Smooth muscle cell of trachea (primary cell): ENCODE measurements around the gene GPR160. TPM values are rescaled to one million over a fixed set of nuclear protein-coding genes. Genes with fewer than 3 reads are reported as not detected.

ENCODE experiments used
- total RNA-seq: library from RNA; depleted of rRNA; stranded (reverse); fragments of >200 nt; gene quantifications from 2 replicates; pipeline ENCODE4 v1.2.1, GENCODE V29; 2014

The GPR160 gene
- 0.29 and 0.33 TPM in 2 replicates for total RNA-seq

GRCh38 chr3:170037463-170038433, at the start of gene GPR160:
Gene GPR160 (plus strand): TSS chr3:170037995. CDS start chr3:170083973, 45,978 bp downstream.

Other genes with a start within 250 kb of the GPR160 start
- gene LRRIQ4, start 225.1 kb upstream of the GPR160 start, total RNA-seq = not detected in 2 replicates
- gene LRRC34, start 225.1 kb upstream of the GPR160 start, total RNA-seq = 2.0 and 7.9 TPM in 2 replicates
- not detected in 2 replicates for gene LRRC31, start 168.1 kb upstream of the GPR160 start, total RNA-seq
- not detected in 2 replicates for gene SAMD7, start 126.4 kb upstream of the GPR160 start, total RNA-seq
- 46.3 and 49.0 TPM in 2 replicates for gene SEC62, start 71.2 kb upstream of the GPR160 start, total RNA-seq
- gene PHC3, start 143.7 kb downstream of the GPR160 start, total RNA-seq = 31.4 and 32.4 TPM in 2 replicates
- gene PRKCI, start 184.4 kb downstream of the GPR160 start, total RNA-seq = 60.4 and 74.5 TPM in 2 replicates